ENCODE results near the gene PALB2.
"Not testable (repeated sequence)": the region's sequence is repeated elsewhere in the genome, so short reads cannot be mapped to it uniquely, and the experiment has no call there.

PALB2 gene

GRCh38 chr16:23590181-23590580, 50.9 kb downstream of the PALB2 start:
- Histone ChIP-seq H3K4me3 (ENCODE audit: low read depth, low read length) (no peak overlapping the region), H3K9me3 (no peaks in the 10 kb centered on the region), H3K27me3 (no peaks in the 10 kb centered on the region), H3K36me3 (peaks cover 89% of the 10 kb centered on the region), H3K4me1 (no peaks in the 10 kb centered on the region)
- no peak for DNase-seq
- TF ChIP-seq CTCF (IDR thresholded peaks at IDR 0.05; ENCODE audit: low read depth, low read length), result no peak

GRCh38 chr16:23587726-23588125, 53.4 kb downstream of the PALB2 start:
- DNase-seq, result no peak
- H3K4me3 ChIP-seq (ENCODE audit: low read depth, low read length), result no peak overlapping the region
- H3K36me3 ChIP-seq, result peaks cover 80% of the 10 kb centered on the region
- H3K9me3 ChIP-seq, result no peaks in the 10 kb centered on the region
- no peak for TF ChIP-seq CTCF (IDR thresholded peaks at IDR 0.05; ENCODE audit: low read depth, low read length)
- no peaks in the 10 kb centered on the region for H3K27me3 ChIP-seq
- H3K4me1 ChIP-seq, result no peaks in the 10 kb centered on the region

GRCh38 chr16:23584186-23585076, 56.7 kb downstream of the PALB2 start:
- H3K36me3 ChIP-seq, result peaks cover 79% of the 10 kb centered on the region
- DNase-seq, result no peak

GRCh38 chr16:23583271-23583670, 57.8 kb downstream of the PALB2 start:
- not testable (repeated sequence) for DNase-seq; H3K4me3 ChIP-seq (ENCODE audit: low read depth, low read length)
- peaks cover 77% of the 10 kb centered on the region for H3K36me3 ChIP-seq

More at GRCh38 chr16:23584186-23585076, 56.7 kb downstream of the PALB2 start:
- no peak for TF ChIP-seq CTCF (IDR thresholded peaks at IDR 0.05; ENCODE audit: low read depth, low read length)
- no peak overlapping the region for H3K4me3 ChIP-seq (ENCODE audit: low read depth, low read length)
- H3K4me1 ChIP-seq, result no peaks in the 10 kb centered on the region
- no peaks in the 10 kb centered on the region for H3K27me3 ChIP-seq
- H3K9me3 ChIP-seq, result no peaks in the 10 kb centered on the region

GRCh38 chr16:23581764-23582163, 59.3 kb downstream of the PALB2 start:
- Histone ChIP-seq H3K36me3 (peaks cover 62% of the 10 kb centered on the region), H3K4me3 (ENCODE audit: low read depth, low read length) (no peak overlapping the region), H3K9me3 (no peaks in the 10 kb centered on the region), H3K4me1 (no peaks in the 10 kb centered on the region), H3K27me3 (no peaks in the 10 kb centered on the region)
- no peak for TF ChIP-seq CTCF (IDR thresholded peaks at IDR 0.05; ENCODE audit: low read depth, low read length)
- DNase-seq, result no peak

More at GRCh38 chr16:23583271-23583670, 57.8 kb downstream of the PALB2 start:
- H3K9me3 ChIP-seq, H3K4me1 ChIP-seq, H3K27me3 ChIP-seq: not testable (repeated sequence)

- Histone ChIP-seq H3K9me3 (no peaks in the 10 kb centered on the region), H3K36me3 (peaks cover 50% of the 10 kb centered on the region), H3K4me1 (no peaks in the 10 kb centered on the region), H3K27me3 (no peaks in the 10 kb centered on the region), H3K4me3 (ENCODE audit: low read depth, low read length) (no peak overlapping the region)
- no peak for TF ChIP-seq CTCF (IDR thresholded peaks at IDR 0.05; ENCODE audit: low read depth, low read length)
- DNase-seq, result no peak
These were observed 60.7 kb downstream of the PALB2 start for GRCh38 chr16:23580391-23580790.

Measured in BE2C (cell line).